Esophagus muscularis mucosa (tissue), 4 donors: ENCODE measurements around the gene BRAP. TPM values are rescaled to one million over a fixed set of nuclear protein-coding genes. Genes with fewer than 3 reads are reported as not detected.

Experiments used
- DNase-seq: peaks from one replicate; pipeline ENCODE4 v3.0.0-alpha.2; 2017; ENCODE audit errors: extremely low spot score
- H3K27ac ChIP-seq, 4 donors: fragments of 200-600 bp; sonication (generic); replicated peaks in 1 of 4; 1 replicate in 3 of 4; 2 replicates in 1 of 4; pipeline ENCODE4 v1.5.1; 2016 to 2019; ENCODE audit warnings: mild to moderate bottlenecking in 1 of 4
- H3K27me3 ChIP-seq, 4 donors: fragments of 200-600 bp; sonication (generic); one replicate each; pipeline versions ENCODE4 v1.5.1 to v1.6.0; 2016 to 2019
- H3K36me3 ChIP-seq, 4 donors: fragments of 200-600 bp; sonication (generic); one replicate each; pipeline ENCODE4 v1.5.1; 2016 to 2019
- H3K4me1 ChIP-seq, 4 donors: fragments of 200-600 bp; sonication (generic); one replicate each; pipeline ENCODE4 v1.5.1; 2016 to 2019
- H3K4me3 ChIP-seq, 4 donors: fragments of 200-600 bp; sonication (generic); 1 replicate in 2 of 4; 2 replicates in 2 of 4; pipeline ENCODE4 v1.5.1; 2016 to 2019; ENCODE audit warnings: mild to moderate bottlenecking in 4 of 4, moderate library complexity in 1 of 4
- H3K9me3 ChIP-seq, 4 donors: fragments of 200-600 bp; sonication (generic); 1 replicate in 3 of 4; 2 replicates in 1 of 4; pipeline ENCODE4 v1.5.1; 2016 to 2019
- EP300 ChIP-seq: sonication (generic); formaldehyde crosslinking; IDR thresholded peaks from one replicate; pipeline ENCODE4 v1.6.1; 2017; ENCODE audit warnings: antibody characterized with exemption
- POLR2A ChIP-seq: fragments of 450-650 bp; IDR thresholded peaks from one replicate; pipeline ENCODE4 v1.6.1; 2017; ENCODE audit warnings: antibody characterized with exemption, moderate library complexity, mild to moderate bottlenecking, low read depth
- POLR2AphosphoS5 ChIP-seq, 2 donors: sonication (generic); formaldehyde crosslinking; IDR thresholded peaks; one replicate each; pipeline ENCODE4 v1.6.1; 2017; ENCODE audit warnings: antibody characterized with exemption in 2 of 2
- WGBS: methylation state at CpG from one replicate; pipeline ENCODE4 v1.1.5; 2018; 5-methylcytosine and 5-hydroxymethylcytosine counted together
- intact Hi-C: fragments of 100-400 bp; cut with DNase I; formaldehyde crosslinking; loops from one replicate; pipeline ENCODE4 v1.15.1; 2023
- total RNA-seq, 4 donors: library from RNA; depleted of rRNA; stranded (reverse); fragments of >200 nt; gene quantifications; one replicate each; pipeline versions ENCODE4 v1.1.0 to v1.2.1, GENCODE V29; 2016
- TF ChIP-seq, protein P1 (sequence below), 3 experiments: fragments of 200-600 bp in 2 of 3; fragments of 450-650 bp in 1 of 3; sonication (generic) in 2 of 3; IDR thresholded peaks; one replicate each; pipeline ENCODE4 v1.5.1; 2017 to 2019; ENCODE audit warnings: antibody characterized with exemption in 3 of 3, mild to moderate bottlenecking in 2 of 3, moderate library complexity in 1 of 3

BRAP gene, protein sequence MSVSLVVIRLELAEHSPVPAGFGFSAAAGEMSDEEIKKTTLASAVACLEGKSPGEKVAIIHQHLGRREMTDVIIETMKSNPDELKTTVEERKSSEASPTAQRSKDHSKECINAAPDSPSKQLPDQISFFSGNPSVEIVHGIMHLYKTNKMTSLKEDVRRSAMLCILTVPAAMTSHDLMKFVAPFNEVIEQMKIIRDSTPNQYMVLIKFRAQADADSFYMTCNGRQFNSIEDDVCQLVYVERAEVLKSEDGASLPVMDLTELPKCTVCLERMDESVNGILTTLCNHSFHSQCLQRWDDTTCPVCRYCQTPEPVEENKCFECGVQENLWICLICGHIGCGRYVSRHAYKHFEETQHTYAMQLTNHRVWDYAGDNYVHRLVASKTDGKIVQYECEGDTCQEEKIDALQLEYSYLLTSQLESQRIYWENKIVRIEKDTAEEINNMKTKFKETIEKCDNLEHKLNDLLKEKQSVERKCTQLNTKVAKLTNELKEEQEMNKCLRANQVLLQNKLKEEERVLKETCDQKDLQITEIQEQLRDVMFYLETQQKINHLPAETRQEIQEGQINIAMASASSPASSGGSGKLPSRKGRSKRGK
- 10 to 100 TPM; 17.4 to 23.8 (median 20.7) TPM for total RNA-seq

DNA sequence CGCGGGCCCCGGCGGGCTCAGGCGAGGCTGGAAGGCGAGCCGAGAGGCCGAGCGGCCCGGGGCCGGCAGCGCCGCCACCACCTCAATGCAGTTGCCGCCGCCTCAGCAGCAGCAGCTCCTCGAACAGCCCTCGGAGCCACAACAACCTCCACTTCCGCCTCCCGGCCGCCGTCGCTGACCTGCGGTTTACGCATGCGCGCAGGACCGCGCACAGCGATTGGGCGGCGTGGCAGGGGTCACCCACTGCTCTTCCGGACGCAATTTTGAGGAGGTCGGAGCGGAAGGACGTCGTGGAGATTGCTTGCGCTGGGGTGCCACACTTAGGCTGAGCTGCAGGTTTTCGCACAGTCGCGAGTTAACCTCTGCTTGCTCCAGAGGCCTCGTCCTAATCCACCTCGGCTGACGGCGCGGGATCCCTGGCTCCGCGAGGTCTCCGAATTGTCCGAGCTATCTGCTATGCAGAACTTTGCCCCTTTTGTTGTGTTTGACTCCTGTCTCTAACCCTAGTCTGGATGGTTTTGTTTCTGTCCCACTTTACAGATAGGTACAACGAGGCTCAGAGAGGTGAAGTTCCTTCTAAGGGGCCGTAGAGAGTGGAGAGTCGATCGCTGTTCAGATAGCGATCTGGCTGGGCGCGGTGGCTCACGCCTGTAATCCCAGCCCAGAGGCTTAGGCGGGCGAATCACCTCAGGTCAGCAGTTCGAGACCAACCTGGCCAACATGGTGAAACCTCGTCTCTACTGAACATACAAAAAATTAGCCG is at the start of gene BRAP, which contains the start of gene ACAD10:
TSS of gene BRAP (minus strand) at position 146 of the 763 bp plus-strand sequence. CDS start 164 bp downstream, outside the sequence.
TSS of gene ACAD10 (plus strand) at position 243 of the 763 bp plus-strand sequence. CDS start 6,657 bp downstream, outside the sequence.
- Histone ChIP-seq H3K36me3 (peaks cover 18 to 23% (median 23%) of the 10 kb centered on the region in 4 donors), H3K9me3 (no peaks in the 10 kb centered on the region), H3K4me1 (peaks cover 25 to 38% (median 31%) of the 10 kb centered on the region in 4 donors), H3K4me3 (peak within 1 kb of the TSS; percentile 73 to 98 (median 91)), H3K27ac (peak within 1 kb of the TSS; percentile 80 to 91 (median 86)), H3K27me3 (no peaks in the 10 kb centered on the region)
- peak; percentile 97 for DNase-seq
- WGBS = 0% methylated on average over 27 of the region's 63 CpGs
- intact Hi-C loops = loop anchor here (10.0 kb wide), 1 partner anchor 161 kb away; no protein-coding TSS in a partner anchor
- TF ChIP-seq, protein P1, sequence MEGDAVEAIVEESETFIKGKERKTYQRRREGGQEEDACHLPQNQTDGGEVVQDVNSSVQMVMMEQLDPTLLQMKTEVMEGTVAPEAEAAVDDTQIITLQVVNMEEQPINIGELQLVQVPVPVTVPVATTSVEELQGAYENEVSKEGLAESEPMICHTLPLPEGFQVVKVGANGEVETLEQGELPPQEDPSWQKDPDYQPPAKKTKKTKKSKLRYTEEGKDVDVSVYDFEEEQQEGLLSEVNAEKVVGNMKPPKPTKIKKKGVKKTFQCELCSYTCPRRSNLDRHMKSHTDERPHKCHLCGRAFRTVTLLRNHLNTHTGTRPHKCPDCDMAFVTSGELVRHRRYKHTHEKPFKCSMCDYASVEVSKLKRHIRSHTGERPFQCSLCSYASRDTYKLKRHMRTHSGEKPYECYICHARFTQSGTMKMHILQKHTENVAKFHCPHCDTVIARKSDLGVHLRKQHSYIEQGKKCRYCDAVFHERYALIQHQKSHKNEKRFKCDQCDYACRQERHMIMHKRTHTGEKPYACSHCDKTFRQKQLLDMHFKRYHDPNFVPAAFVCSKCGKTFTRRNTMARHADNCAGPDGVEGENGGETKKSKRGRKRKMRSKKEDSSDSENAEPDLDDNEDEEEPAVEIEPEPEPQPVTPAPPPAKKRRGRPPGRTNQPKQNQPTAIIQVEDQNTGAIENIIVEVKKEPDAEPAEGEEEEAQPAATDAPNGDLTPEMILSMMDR (IDR thresholded peaks at IDR 0.05) = peak in 1 of 3 experiments; percentile 29
- TF ChIP-seq POLR2A (peak; percentile 16), POLR2AphosphoS5 (IDR thresholded peaks at IDR 0.05) (peak; percentile 96 to 98), EP300 (no peak)

DNA sequence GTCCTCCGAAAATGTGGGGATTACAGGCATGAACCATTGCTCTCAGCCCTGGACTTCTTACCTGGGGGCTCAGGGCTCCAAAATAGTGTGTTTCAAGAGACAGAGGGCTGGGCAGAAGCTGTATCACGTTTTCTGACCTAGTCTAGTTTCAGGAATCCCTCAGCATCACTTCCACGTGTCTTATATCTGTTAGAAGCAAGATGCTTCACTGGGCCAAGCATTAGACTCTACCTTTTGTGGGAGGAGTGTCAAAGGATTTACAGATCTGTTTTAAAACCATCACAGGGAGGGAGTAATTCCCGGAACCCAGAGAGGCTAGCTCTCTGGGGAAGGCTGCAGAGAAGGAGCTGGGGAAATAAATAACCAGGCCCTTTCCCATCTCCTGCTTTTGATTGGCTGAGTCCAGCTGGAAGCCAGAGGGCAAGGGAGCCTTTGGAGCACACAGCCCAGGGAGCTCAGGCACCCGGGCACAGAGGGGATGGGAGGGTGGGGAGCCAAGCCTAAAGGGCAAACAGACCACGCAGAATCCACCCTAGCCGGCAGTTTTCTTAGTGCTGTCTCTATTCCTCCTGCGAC is 47.7 kb upstream of the BRAP start:
- no peak for TF ChIP-seq EP300
- TF ChIP-seq POLR2A = no peak
- TF ChIP-seq, protein P1 (IDR thresholded peaks at IDR 0.05) = no peak
- TF ChIP-seq POLR2AphosphoS5 (IDR thresholded peaks at IDR 0.05) = no peak
- WGBS = 75% methylated on average over 6 of the region's 8 CpGs
- H3K27me3 ChIP-seq = no peaks in the 10 kb centered on the region
- H3K36me3 ChIP-seq = peaks cover 28 to 97% (median 83%) of the 10 kb centered on the region in 4 donors
- no peak overlapping the region for H3K4me3 ChIP-seq
- no peaks in the 10 kb centered on the region for H3K4me1 ChIP-seq
- peak; percentile 55 for DNase-seq
- no peaks in the 10 kb centered on the region for H3K9me3 ChIP-seq
- H3K27ac ChIP-seq = no peak overlapping the region
- intact Hi-C loops = no loop called here

DNA sequence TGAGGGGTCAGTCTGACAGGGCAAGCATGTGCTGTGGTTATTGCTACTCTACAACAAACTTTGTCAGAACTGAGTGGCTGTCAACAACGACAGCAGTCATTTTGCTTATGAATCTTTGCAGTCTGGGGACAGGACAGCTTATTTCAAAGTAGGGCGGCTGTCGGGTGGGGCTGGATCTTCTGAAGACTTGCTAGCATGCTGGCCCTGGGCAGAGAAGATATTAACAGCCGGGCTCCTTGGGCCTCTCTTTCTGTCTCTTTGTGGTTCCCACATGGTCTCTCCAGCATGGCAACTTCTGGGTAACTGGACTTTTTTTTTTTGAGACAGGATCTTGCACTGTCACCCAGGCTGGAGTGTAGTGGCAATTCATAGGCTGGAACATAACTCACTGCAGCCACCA is 47.0 kb upstream of the BRAP start:
- Histone ChIP-seq H3K27me3 (no peaks in the 10 kb centered on the region), H3K9me3 (no peaks in the 10 kb centered on the region), H3K36me3 (peaks cover 28 to 96% (median 83%) of the 10 kb centered on the region in 4 donors), H3K27ac (no peak overlapping the region), H3K4me1 (no peaks in the 10 kb centered on the region), H3K4me3 (no peak overlapping the region)
- no peak for TF ChIP-seq POLR2AphosphoS5 (IDR thresholded peaks at IDR 0.05)
- TF ChIP-seq, protein P1 (IDR thresholded peaks at IDR 0.05) = no peak
- no peak for TF ChIP-seq EP300
- no peak for TF ChIP-seq POLR2A
- intact Hi-C loops = no loop called here
- WGBS = 81% methylated on average over 4 of the region's 4 CpGs
- DNase-seq = no peak

DNA sequence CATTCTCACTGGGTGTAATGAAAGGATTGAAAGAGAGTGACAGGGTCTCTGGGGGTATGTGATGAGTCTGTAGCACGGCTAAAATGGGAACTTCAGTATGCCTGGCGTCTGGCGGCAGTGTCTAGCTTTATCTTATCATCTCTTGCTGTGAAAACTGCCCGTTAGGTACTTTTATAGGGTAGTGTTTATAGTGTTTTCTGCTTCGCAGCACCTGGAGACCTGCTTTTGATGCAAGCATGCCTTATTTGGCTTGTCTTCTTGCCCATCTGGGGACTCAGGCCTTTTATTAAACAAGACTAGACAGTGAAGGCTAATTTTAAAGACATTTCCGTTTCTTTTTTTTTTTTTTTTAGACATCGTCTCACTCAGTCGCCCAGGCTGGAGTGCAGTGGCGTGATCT is 44.7 kb upstream of the BRAP start:
- DNase-seq = no peak
- Histone ChIP-seq H3K36me3 (peaks cover 24 to 96% (median 83%) of the 10 kb centered on the region in 4 donors), H3K27ac (no peak overlapping the region), H3K4me3 (no peak overlapping the region), H3K27me3 (no peaks in the 10 kb centered on the region), H3K9me3 (no peaks in the 10 kb centered on the region), H3K4me1 (no peaks in the 10 kb centered on the region)
- intact Hi-C loops = no loop called here
- TF ChIP-seq POLR2A = no peak
- TF ChIP-seq, protein P1 (IDR thresholded peaks at IDR 0.05) = no peak
- TF ChIP-seq POLR2AphosphoS5 (IDR thresholded peaks at IDR 0.05) = no peak
- no peak for TF ChIP-seq EP300
- 89% methylated on average over 9 of the region's 9 CpGs for WGBS
